ENCODE measurements around the gene NUDT3.

Gene NUDT3

DNA sequence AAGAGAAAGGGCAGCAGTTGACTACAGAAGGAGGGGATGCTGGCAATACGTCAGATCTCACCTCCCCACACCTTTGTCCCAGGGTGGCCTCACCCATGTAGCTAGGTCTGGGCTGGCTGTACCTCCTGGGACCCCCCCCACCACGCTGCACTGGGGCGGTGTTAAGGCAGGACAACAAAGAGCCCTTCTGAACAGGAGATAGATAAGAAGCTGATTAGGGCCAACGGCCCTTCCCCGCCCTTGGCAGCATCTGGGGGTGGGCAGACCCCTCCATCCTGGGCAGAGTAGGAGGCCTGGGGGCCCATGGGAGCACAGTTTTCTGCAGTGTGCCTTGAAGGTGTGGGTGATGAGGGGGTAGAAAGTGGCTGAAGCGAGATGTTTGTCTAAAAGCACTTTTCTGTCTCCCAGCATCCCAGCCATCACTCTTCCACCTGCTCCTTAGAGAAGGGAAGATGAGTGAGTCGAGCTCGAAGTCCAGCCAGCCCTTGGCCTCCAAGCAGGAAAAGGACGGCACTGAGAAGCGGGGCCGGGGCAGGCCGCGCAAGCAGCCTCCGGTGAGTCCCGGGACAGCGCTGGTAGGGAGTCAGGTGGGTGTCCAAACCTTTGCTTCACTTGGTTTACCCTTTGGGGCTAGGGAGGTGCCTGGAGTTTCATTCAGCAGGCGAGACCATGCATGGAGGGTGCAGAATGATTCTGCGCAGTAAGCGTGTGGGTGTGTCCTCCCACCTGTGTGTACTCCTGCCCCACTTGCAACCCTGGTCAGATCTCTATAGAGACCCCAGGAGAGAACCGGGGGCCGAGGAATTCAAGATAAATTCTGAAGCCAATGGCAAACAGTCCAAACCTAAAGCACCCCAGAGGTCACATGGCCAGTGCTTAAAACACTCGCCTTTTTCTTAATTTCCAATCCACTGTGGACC is 151.9 kb downstream of the NUDT3 start:
- DNase-seq (ENCODE audit: low read depth in 1 of 2, low spot score in 1 of 2): no peak

DNA sequence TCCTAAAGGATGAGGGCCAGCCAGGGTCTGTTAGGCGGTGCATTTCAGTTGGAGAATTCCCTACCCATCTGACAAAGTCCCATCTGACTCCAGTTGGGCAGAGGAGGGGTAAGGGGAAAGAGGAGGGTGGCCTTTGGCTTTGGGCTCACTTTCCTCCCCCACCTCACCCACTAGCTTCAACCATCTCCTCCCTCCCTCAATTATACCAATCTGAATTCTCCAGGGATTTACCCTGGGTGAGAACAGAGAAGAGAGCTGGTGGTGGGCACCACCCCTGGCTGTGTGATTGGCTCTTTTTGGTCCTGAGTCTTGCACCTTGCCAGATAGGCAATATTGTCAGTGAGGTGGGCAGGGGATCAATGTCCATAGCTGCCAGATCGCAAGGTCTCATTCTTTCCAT is 152.6 kb downstream of the NUDT3 start:
- DNase-seq (ENCODE audit: low read depth in 1 of 2, low spot score in 1 of 2): no peak

DNA sequence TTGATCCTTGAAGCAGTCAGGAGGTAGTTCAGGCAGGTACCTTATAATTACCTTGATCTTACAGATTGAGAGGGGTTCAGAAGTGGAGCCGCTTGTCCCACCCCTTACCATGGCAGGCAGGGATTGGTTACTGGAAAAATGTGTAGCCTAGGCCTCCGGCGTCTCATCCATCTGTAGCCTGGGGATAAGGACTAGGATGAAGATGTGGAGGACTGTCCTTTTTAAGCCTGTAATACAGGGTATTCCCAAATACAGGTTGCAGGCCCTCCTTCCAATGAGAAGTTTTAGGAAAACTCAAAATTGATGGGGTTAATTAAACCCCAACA is 153.0 kb downstream of the NUDT3 start:
- no peak for DNase-seq (ENCODE audit: low read depth in 1 of 2, low spot score in 1 of 2)

GRCh38 chr6:34238585-34239499 is 153.6 kb downstream of the NUDT3 start:
- no peak for DNase-seq (ENCODE audit: low read depth in 1 of 2, low spot score in 1 of 2)

DNA sequence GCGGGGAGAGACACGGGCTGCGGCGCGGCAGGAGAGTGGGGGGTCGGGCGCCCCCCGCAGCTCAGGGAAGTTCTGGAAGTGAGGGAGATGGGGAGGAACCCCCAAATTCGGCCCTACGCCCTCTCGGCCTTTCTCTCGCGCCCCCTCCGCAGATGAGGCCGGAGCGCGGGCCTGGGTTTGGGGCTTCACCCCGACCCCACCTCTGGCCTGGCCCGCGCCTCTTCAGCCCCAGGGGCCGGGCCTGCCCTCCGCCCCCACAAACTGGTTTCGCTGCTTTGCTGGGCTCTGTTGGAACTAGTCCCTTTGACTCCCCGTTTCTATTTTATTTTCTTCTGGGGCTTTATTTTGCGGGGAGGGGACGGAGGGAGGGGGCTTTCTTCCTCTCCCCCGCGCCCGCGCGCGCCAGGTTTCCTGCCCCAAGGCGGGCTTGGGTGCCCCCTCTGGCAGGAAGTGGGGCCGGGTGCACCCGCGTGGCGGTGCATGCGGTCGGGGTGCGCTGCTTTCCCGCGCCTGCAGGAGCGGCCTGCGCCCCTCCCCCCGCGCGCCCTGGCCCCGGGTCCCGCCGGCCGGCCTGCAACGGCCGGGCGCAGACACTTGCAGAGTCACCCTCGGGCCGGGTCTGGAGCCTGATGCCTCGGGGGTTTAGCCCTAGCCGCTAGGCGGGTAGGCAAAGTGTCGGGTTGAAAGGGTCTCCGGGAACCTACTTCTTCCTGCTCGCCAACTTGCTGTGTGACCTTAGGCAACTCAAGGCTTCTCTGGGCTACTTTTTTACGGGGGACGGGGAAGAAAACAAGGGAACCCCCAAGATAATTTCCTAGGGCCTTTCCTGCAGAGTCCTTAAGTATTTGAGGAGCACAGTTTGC is 154.5 kb downstream of the NUDT3 start:
- DNase-seq (ENCODE audit: low read depth in 1 of 2, low spot score in 1 of 2): peak; percentile 43 to 72

GRCh38 chr6:34237316-34237721 is 155.2 kb downstream of the NUDT3 start:
- DNase-seq (ENCODE audit: low read depth in 1 of 2, low spot score in 1 of 2): no peak

DNA sequence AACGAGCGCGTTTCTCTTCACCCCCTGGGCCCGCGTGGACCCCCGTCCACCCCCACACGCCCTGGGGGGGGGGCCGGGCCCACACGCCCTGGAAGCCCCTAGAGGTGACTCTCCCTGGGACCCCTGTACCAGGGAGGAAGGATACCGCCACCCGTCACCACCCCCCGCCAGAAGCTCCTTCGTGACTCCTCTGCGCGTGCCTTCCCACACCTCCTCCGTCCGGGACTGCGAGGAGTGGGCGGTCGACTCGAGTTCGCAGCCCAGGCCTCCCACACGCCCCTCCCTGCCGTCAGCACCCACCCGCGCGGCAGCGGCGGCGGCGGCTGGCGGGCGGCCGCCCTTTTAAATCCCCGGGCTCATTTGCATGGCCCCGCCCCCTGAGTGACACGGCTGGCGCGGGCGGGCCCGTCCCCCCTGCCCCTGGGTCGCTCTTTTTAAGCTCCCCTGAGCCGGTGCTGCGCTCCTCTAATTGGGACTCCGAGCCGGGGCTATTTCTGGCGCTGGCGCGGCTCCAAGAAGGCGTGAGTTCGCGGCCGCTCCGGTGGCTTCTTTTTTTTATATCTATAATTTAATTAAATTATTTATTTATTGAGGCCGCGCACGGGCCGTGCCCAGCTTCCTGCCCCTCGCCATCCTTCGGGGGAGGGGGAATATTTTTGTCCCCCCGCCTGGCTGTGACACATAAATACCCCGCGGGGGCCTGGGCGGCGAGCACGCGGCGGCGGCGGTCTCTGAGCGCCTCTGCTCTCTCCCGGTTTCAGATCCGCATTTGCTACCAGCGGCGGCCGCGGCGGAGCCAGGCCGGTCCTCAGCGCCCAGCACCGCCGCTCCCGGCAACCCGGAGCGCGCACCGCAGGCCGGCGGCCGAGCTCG is 155.8 kb downstream of the NUDT3 start, which contains the start of gene HMGA1:
TSS of gene HMGA1 (plus strand) at position 431 of the 873 bp plus-strand sequence. CDS start 3,908 bp downstream, outside the sequence.
- DNase-seq (ENCODE audit: low read depth in 1 of 2, low spot score in 1 of 2): peak; percentile 79 to 92

GRCh38 chr6:34236131-34236442 is 156.4 kb downstream of the NUDT3 start:
- DNase-seq (ENCODE audit: low read depth in 1 of 2, low spot score in 1 of 2): no peak

- peak; percentile 44 to 56 for DNase-seq (ENCODE audit: low read depth in 1 of 2, low spot score in 1 of 2)
These were observed 156.9 kb downstream of the NUDT3 start for GRCh38 chr6:34235307-34236130.

GRCh38 chr6:34234667-34235306 is 157.7 kb downstream of the NUDT3 start:
- DNase-seq (ENCODE audit: low read depth in 1 of 2, low spot score in 1 of 2): no peak

DNA sequence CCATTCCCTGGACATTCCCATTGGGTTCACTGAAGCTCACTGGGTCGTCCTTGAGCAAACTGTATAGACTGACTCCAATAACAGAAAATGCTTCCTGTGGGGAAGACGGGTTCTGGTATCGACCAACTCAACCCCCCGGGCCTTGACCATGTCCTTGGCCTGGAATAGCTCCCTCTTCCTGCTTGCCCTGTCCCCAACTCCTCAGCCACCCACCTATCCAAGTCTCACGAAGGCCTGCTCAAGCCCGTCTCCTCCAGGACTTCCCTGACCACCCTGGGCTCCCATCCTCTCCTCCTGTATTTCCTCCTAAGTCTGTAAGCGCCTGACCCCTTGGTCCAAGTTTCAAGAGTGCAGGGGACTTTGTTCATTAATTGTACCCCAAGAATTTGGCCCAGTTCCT is 158.6 kb downstream of the NUDT3 start:
- no peak for DNase-seq (ENCODE audit: low read depth in 1 of 2, low spot score in 1 of 2)

GRCh38 chr6:34232901-34233300 is 159.6 kb downstream of the NUDT3 start:
- DNase-seq (ENCODE audit: low read depth in 1 of 2, low spot score in 1 of 2): no peak

DNA sequence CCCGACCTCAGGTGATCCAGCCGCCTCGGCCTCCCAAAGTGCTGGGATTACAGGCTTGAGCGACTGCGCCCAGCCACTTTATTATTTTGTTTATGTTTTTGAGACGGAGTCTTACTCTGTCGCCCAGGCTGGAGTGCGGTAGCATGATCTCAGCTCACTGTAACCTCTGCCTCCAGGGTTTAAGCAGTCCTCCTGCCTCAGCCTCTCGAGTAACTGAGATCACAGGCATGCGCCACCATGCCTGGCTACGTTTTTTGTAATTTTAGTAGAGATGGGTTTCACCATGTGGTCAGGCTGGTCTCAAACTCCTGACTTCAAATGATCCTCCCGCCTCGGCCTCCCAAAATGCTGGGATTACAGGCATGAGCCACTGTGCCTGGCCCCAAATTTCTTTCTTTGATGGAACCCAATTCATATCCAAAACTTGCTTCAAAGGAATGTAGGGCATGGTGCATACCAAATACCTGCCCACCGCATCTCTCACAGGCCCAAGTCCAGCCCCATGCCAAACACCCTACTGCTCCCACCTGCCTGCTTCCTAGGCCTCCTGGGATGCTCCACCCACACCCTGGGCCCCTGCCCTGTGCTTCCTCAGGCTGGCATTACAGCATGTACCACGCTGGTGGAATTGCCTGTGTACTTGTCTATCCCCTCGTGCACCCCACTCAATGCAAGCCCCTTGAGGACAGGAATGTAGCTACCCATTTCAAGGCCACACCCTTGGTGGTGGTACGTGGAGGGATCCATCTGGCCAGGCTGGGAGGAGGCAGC is 160.7 kb downstream of the NUDT3 start:
- no peak for DNase-seq (ENCODE audit: low read depth in 1 of 2, low spot score in 1 of 2)

GRCh38 chr6:34230653-34231371 is 161.7 kb downstream of the NUDT3 start:
- no peak for DNase-seq (ENCODE audit: low read depth in 1 of 2, low spot score in 1 of 2)

DNA sequence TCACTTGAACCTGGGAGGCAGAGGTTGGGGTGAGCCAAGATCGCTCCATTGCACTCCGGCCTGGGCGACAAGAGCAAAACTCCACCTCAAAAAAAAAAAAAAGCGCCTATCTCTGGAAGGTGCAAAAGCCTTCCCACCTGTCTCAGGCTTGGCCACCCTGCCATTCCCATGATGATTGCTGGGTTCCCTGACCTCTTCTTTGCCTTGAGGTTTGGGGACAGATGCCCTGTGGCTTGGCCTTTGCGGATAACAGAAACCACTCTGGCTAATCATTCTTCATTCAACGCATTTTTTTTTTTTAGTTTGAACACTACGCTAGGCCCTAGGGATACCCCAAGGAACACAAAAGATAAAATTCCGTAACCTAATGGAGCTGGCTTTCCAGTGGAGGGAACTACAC is 162.6 kb downstream of the NUDT3 start:
- no peak for DNase-seq (ENCODE audit: low read depth in 1 of 2, low spot score in 1 of 2)
